Measurements from ENCODE around the gene SPATA2L.

SPATA2L gene

GRCh38 chr16:89660146-89660545 lies 41.4 kb downstream of the SPATA2L start:
- TF ChIP-seq CTCF (conservative IDR thresholded peaks at IDR 0.05; ENCODE audit: low read depth, low read length) = no peak
- Histone ChIP-seq H3K27ac (no peak overlapping the region), H3K4me2 (no peak overlapping the region), H3K27me3 (ENCODE audit: insufficient read depth, low read depth) (no peaks in the 10 kb centered on the region), H2AFZ (ENCODE audit: low read depth) (no peak overlapping the region), H4K20me1 (ENCODE audit: insufficient read depth) (no peaks in the 10 kb centered on the region), H3K4me3 (IDR thresholded peaks at IDR 0.05; ENCODE audit: insufficient read depth, low read depth, low read length) (no peak overlapping the region), H3K9ac (no peak overlapping the region), H3K79me2 (ENCODE audit: insufficient read depth, low read depth) (peaks cover 32% of the 10 kb centered on the region), H3K4me1 (ENCODE audit: low read depth, poor library complexity, severe bottlenecking) (peaks cover 18% of the 10 kb centered on the region), H3K36me3 (ENCODE audit: insufficient read depth) (no peaks in the 10 kb centered on the region)

- TF ChIP-seq CTCF (conservative IDR thresholded peaks at IDR 0.05; ENCODE audit: low read depth, low read length) = no peak
- Histone ChIP-seq H4K20me1 (ENCODE audit: insufficient read depth) (no peaks in the 10 kb centered on the region), H3K4me1 (ENCODE audit: low read depth, poor library complexity, severe bottlenecking) (peaks cover 18% of the 10 kb centered on the region), H3K27ac (no peak overlapping the region), H2AFZ (ENCODE audit: low read depth) (peak overlapping the region; percentile 80), H3K36me3 (ENCODE audit: insufficient read depth) (no peaks in the 10 kb centered on the region), H3K4me3 (IDR thresholded peaks at IDR 0.05; ENCODE audit: insufficient read depth, low read depth, low read length) (peak overlapping the region; percentile 72), H3K4me2 (peak overlapping the region; percentile 92), H3K27me3 (ENCODE audit: insufficient read depth, low read depth) (no peaks in the 10 kb centered on the region), H3K79me2 (ENCODE audit: insufficient read depth, low read depth) (peaks cover 44% of the 10 kb centered on the region), H3K9ac (peak overlapping the region; percentile 49)
These were observed 43.2 kb downstream of the SPATA2L start for GRCh38 chr16:89658221-89658879.

- peak within 1 kb of the TSS; percentile 66 for H3K9ac ChIP-seq
- H3K4me3 ChIP-seq (IDR thresholded peaks at IDR 0.05; ENCODE audit: insufficient read depth, low read depth, low read length) = peak within 1 kb of the TSS; percentile 72
- H3K36me3 ChIP-seq (ENCODE audit: insufficient read depth) = no peaks in the 10 kb centered on the region
- no peaks in the 10 kb centered on the region for H4K20me1 ChIP-seq (ENCODE audit: insufficient read depth)
- H3K79me2 ChIP-seq (ENCODE audit: insufficient read depth, low read depth) = peaks cover 44% of the 10 kb centered on the region
- H3K27ac ChIP-seq = no peak within 1 kb of the TSS; the same call in 1 of the 2 replicates
- H3K27me3 ChIP-seq (ENCODE audit: insufficient read depth, low read depth) = no peaks in the 10 kb centered on the region
- peaks cover 18% of the 10 kb centered on the region for H3K4me1 ChIP-seq (ENCODE audit: low read depth, poor library complexity, severe bottlenecking)
- TF ChIP-seq CTCF (conservative IDR thresholded peaks at IDR 0.05; ENCODE audit: low read depth, low read length) = no peak
- H2AFZ ChIP-seq (ENCODE audit: low read depth) = peak within 1 kb of the TSS; percentile 80
- H3K4me2 ChIP-seq = peak within 1 kb of the TSS; percentile 92
These were observed 43.9 kb downstream of the SPATA2L start, which contains the start of the genes CHMP1A and SPATA33 for GRCh38 chr16:89657442-89658220. CHMP1A (minus strand) TSS chr16:89657708; CDS start chr16:89657588, 120 bp downstream. SPATA33 (plus strand) TSS chr16:89657836; CDS start chr16:89657912, 76 bp downstream.

- Histone ChIP-seq H3K4me2 (peak overlapping the region; percentile 92), H3K27ac (no peak overlapping the region), H3K4me1 (ENCODE audit: low read depth, poor library complexity, severe bottlenecking) (peaks cover 18% of the 10 kb centered on the region), H3K4me3 (IDR thresholded peaks at IDR 0.05; ENCODE audit: insufficient read depth, low read depth, low read length) (no peak overlapping the region), H3K27me3 (ENCODE audit: insufficient read depth, low read depth) (no peaks in the 10 kb centered on the region), H3K36me3 (ENCODE audit: insufficient read depth) (no peaks in the 10 kb centered on the region), H2AFZ (ENCODE audit: low read depth) (no peak overlapping the region), H4K20me1 (ENCODE audit: insufficient read depth) (no peaks in the 10 kb centered on the region), H3K9ac (peak overlapping the region; percentile 66; the same call in 1 of the 2 replicates), H3K79me2 (ENCODE audit: insufficient read depth, low read depth) (peaks cover 44% of the 10 kb centered on the region)
- no peak for TF ChIP-seq CTCF (conservative IDR thresholded peaks at IDR 0.05; ENCODE audit: low read depth, low read length)
These were observed 44.9 kb downstream of the SPATA2L start for GRCh38 chr16:89656435-89657121.

Data from KMS-11 (cell line).